Stimulated activated CD8-positive, alpha-beta memory T cell treated with anti-CD3 and anti-CD28 coated beads, Interleukin-2, amount 100 ng/mL, for 1 hour (primary cell): ENCODE results near the gene SPP1.
"Not testable (repeated sequence)": the region's sequence is repeated elsewhere in the genome, so short reads cannot be mapped to it uniquely, and the experiment has no call there.

ENCODE experiments used
- DNase-seq, 2 donors: peaks; one replicate each; pipeline ENCODE4 v3.0.0-alpha.2; 2020; ENCODE audit warnings: low read depth in 2 of 2

The SPP1 gene

DNA sequence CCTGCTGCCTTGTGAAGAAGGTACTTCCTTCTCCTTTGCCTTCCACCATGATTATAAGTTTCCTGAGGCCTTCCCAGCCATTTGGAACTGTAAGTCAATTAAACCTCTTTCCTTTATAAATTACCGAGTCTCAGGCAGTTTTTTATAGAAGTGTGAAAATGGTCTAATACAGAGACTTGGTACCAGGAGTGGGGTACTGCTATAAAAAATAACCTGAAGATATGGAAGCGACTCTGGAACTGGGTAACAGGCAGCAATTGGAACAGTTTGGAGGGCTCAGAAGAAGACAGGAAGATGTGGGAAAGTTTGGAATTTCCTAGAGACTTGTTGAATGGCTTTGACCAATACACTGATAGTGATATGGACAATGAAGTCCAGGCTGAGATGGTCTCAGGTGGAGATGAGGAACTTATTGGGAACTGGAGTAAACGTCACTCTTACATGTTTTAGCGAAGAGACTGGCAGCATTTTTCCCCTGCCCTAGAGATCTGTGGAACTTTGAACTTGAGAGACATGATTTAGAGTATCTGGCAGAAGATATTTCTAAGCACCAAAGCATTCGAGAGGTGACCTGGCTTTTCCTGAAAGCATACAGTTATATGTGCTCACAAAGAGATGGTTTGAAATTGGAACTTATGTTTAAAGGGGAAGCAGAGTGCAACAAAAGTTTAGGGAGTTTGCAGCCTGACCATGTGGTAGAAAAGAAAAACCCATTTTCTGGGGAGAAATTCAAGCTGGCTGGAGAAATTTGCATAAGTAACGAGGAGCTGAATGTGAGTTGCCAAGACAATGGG is 50.6 kb downstream of the SPP1 start:
- not testable (repeated sequence) for DNase-seq

DNA sequence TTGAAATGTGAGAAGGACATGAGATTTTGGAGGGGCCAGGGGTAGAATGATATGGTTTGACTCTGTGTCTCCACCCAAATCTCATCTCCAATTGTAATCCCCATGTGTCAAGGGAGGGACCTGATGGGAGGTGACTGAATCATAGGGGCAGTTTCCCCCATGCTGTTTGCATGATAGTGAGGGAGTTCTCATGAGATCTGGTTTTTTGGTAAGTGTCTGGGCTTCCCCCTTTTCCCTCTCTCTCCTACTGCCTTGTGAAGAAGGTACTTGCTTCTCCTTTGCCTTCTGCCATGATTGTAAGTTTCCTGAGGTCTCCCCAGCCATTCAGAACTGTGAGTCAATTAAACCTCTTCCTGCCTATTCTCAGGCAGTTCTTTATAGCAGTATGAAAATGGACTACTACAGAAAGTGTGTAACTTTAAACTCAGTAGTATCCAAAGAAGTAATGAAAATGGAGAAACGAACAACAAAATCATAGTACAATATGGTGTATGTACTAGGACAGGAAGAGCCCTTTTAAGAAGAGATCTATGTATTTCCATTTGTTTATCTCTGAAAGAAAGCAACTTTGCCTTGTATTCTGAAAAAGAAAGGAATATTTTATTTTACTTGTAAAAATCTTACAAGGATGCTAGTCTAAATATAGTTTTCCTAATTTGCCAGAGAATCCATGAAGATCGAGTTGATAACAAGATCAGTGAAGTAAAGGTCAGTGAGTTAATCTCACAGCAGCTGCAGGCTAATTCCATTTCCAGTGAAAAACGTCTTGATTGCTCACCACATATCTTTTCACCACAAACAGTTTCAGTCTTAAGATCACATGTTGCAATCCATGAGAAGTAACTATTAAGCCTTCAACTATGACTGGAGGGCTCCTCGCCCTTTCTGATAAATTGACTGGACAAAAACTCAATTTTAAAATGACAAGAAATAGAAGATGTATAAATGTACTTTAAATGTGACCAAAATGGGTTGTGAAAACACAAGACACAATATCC is 52.4 kb downstream of the SPP1 start:
- no peak for DNase-seq

DNA sequence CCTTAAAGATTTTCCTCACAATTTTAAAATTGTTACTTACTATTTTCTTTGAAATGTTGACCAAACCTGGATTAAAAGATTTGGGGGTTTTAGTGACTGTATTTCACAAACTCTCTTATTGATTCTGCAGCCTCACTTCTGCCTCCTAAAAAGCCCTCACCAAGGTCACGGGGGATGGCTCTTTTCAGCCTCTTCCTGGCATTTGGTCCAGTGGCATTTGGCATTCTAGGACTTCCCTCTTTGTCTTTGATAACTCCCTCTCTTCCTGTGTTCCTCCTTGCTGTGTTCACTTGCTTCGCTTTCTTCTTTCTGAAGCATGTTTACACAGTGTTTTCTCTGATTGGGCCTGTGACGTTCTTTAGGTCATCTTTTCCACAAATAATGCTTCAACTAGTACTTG is 53.4 kb downstream of the SPP1 start:
- no peak for DNase-seq

DNA sequence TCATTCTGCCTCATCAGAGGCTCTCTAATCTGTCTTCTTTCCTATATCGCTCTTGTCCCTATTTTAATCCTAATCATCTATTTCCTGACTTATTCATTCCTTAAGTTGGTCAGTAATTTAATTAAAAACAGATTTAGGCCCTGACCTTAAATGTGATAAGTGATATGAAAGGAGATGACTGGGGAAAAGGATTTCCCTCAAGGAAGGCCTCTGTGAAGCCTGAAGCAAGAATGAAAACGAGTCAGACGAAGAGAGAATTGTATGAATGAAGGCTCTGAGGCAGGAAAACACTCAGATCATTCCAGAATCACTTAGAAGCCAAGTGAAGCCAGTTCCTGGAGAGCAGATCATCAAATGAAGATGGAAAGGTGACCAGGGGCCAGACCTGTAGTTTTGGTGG is 54.0 kb downstream of the SPP1 start:
- no peak for DNase-seq

DNA sequence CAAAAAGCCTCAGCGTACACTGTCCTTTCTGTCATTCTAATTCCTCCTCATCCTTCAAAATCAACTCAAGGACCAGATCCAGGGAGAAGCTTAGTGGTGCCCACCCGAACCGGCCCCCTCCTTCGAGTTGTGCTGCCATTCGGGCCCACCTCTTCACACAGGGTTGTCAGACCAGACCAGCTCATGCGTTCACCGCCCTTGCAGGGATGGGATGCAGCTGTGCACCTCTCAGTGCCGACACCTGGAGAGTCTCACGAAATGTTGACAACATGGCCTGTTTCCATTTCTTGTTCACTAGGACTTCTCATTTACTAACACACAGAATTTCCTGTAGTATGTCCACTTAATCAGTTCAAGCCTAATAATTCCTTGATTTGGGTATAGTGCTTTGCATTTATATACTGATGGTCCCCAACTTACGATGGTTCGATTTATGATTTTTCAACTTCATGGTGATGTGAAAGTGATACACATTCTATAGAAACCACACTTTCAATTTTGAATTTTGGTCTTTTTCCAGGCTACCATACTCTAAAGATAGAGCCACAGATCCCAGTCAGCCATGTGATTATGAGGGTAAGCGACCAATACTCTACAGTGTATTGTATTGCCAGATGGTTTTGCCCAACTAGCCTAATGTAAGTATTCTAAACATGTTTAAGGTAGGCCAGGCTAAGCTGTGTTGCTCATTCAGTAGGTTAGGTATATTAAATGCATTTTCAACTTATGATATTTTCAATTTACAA is 55.2 kb downstream of the SPP1 start:
- DNase-seq = no peak
